Activated naive CD8-positive, alpha-beta T cell treated with anti-CD3 and anti-CD28 coated beads for 36 hours (primary cell): ENCODE data around the gene PAEP. TPM values are rescaled to one million over a fixed set of nuclear protein-coding genes. Genes with fewer than 3 reads are reported as not detected.
"Not testable (repeated sequence)": the region's sequence is repeated elsewhere in the genome, so short reads cannot be mapped to it uniquely, and the experiment has no call there.

Source experiments
- DNase-seq: peaks from one replicate; pipeline ENCODE4 v3.0.0; 2021
- H3K27ac Mint-ChIP-seq: one replicate; pipeline ENCODE4 v1.8.0; 2022; ENCODE audit warnings: mild to moderate bottlenecking, moderate library complexity, mixed read lengths
- H3K27me3 Mint-ChIP-seq: one replicate; pipeline ENCODE4 v1.8.0; 2022; ENCODE audit warnings: mild to moderate bottlenecking, mixed read lengths
- H3K36me3 Mint-ChIP-seq: one replicate; pipeline ENCODE4 v1.8.0; 2021; ENCODE audit warnings: mild to moderate bottlenecking, mixed read lengths
- H3K4me1 Mint-ChIP-seq: one replicate; pipeline ENCODE4 v1.8.0; 2021; ENCODE audit warnings: mixed read lengths
- H3K4me3 Mint-ChIP-seq: one replicate; pipeline ENCODE4 v1.8.0; 2022; ENCODE audit warnings: mild to moderate bottlenecking, moderate library complexity, mixed read lengths
- H3K9me3 Mint-ChIP-seq: one replicate; pipeline ENCODE4 v1.8.0; 2022; ENCODE audit warnings: mixed read lengths
- total RNA-seq, 2 experiments: library from RNA; stranded (reverse); gene quantifications; one replicate each; pipeline ENCODE4 v1.2.3, GENCODE V29; 2021

The PAEP gene
- total RNA-seq, 2 experiments from 2014 or later = not detected

DNA sequence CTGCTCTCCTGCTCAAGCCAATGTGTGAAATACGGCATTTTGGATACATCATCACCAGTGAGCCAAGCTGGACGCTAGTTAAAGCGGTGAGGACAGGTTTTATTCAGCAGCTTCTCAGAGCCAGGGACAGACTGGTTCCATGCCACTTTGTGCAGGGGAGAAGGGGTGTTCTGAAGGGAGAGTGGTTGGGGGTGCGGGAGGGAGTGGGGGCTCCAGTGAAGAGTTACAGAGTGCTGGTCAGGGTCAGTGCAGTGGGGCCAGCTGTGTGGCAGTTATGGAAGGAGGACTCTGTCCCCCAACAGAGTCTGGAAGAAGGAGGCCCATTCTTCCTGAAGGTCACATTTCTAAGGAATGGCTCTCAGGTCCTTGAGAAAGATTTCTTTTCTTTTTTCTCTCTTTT is 26.7 kb upstream of the PAEP start:
- not testable (repeated sequence) for H3K4me3 Mint-ChIP-seq, H3K9me3 Mint-ChIP-seq, H3K27ac Mint-ChIP-seq, DNase-seq, H3K4me1 Mint-ChIP-seq, H3K36me3 Mint-ChIP-seq
- peaks cover 28% of the 10 kb centered on the region for H3K27me3 Mint-ChIP-seq

GRCh38 chr9:135535631-135536030 is 25.9 kb upstream of the PAEP start:
- peaks cover 32% of the 10 kb centered on the region for H3K27me3 Mint-ChIP-seq
- H3K9me3 Mint-ChIP-seq, H3K27ac Mint-ChIP-seq, H3K4me1 Mint-ChIP-seq, H3K36me3 Mint-ChIP-seq, H3K4me3 Mint-ChIP-seq, DNase-seq: not testable (repeated sequence)

- H3K36me3 Mint-ChIP-seq = no peaks in the 10 kb centered on the region
- no peak overlapping the region for H3K27ac Mint-ChIP-seq
- DNase-seq = no peak
- no peaks in the 10 kb centered on the region for H3K9me3 Mint-ChIP-seq
- peaks cover 34% of the 10 kb centered on the region for H3K27me3 Mint-ChIP-seq
- no peaks in the 10 kb centered on the region for H3K4me1 Mint-ChIP-seq
- no peak overlapping the region for H3K4me3 Mint-ChIP-seq
These were observed 25.3 kb upstream of the PAEP start for GRCh38 chr9:135536216-135536615.

DNA sequence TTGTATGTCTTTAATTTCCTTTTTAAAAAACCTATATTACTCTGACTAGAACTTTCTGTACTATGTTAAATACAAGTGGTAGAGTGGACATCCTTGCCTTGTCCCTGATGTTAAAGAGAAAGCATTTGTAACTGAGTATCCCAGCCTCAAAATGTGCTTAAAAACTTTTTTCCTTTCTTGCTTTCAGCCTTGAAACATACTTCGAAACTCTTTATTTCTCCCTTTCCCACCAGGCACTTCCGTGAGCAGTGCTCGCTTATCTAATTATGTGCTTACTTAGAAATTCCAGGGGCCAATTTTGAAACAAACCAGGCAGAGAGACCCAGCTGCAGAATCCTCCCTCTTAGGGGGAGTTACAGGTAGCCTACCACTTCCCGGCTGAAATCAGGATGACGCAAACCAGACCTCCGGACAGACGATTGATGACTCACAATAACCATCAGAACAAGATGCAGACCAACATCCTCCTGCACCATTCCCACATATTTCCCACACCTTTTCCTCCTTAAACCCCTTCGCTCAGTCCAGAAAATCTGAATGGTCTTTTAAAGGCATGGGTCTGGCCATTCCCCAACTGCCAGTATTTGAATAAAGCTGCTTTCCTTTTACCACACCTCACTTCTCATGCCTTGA is 18.2 kb upstream of the PAEP start:
- peaks cover 27% of the 10 kb centered on the region for H3K27me3 Mint-ChIP-seq
- not testable (repeated sequence) for H3K36me3 Mint-ChIP-seq, H3K27ac Mint-ChIP-seq, H3K4me1 Mint-ChIP-seq, H3K9me3 Mint-ChIP-seq, DNase-seq, H3K4me3 Mint-ChIP-seq

DNA sequence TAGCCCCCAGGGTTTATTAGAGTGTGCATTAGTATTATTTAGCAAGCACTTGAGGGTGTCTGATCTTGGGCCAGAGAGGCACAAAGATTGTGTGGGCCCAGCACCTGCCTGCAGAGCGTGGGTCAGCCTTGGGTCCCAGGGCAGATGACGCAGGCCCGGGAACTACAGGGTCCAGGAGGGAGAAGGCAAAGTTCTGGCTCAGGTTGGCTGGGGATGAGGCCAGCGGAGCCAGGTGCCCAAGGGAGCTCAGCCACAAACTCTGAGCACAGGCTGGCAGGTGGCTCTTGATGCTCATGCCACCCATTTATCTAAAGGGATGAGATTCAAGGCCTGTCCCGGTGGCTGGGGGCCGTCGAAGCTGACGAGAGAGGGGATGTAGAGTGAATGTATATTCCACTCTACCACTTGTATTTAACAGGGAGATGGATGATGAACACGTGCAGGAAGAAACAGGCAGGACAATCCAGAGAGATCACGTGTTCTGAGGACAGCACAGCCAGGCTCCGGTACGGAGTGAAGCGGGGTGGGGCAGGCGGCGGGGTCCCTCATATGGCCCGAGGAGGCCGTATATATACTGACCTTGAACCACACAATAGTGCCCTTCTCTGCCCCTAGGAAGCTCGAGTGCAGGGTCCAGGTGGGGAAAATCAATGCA is 16.4 kb upstream of the PAEP start:
- Mint-ChIP-seq H3K36me3 (no peaks in the 10 kb centered on the region), H3K9me3 (no peaks in the 10 kb centered on the region), H3K27me3 (peaks cover 14% of the 10 kb centered on the region), H3K4me3 (no peak overlapping the region), H3K4me1 (no peaks in the 10 kb centered on the region), H3K27ac (no peak overlapping the region)
- DNase-seq = no peak

DNA sequence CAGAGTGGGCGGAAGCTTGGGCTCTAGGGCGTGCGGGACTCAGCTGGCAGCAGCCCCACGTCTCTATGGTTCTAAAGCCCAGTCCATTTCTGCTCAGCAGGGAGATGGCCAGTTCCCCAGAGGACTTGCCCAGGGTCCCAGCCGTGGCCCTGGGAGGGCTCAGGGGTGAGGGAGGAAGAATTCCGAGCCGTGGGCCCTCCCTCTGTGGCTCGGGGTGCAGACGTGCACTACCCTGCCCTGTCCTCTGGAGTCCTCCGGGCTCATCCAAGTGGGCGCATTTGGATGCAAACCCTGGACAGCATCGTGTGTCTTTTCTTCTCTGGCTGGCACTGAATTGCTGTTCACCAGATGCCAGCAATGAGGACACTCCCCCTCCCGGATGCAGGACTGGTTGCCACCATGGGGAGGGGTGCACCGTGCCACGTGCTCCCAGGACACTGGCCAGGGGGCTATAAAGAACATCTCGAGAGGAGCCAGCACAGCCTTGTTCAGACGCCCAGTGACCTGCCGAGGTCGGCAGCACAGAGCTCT is 15.8 kb upstream of the PAEP start, which contains the start of gene OBP2A:
Gene OBP2A (plus strand): TSS at position 481 of the 531 bp plus-strand sequence. CDS start 55 bp downstream, outside the sequence.
- not testable (repeated sequence) for DNase-seq, H3K9me3 Mint-ChIP-seq, H3K4me1 Mint-ChIP-seq, H3K36me3 Mint-ChIP-seq, H3K4me3 Mint-ChIP-seq, H3K27ac Mint-ChIP-seq
- H3K27me3 Mint-ChIP-seq = peaks cover 12% of the 10 kb centered on the region

GRCh38 chr9:135546792-135547617 is 14.6 kb upstream of the PAEP start:
- not testable (repeated sequence) for H3K9me3 Mint-ChIP-seq, H3K4me1 Mint-ChIP-seq, H3K36me3 Mint-ChIP-seq, DNase-seq, H3K4me3 Mint-ChIP-seq, H3K27me3 Mint-ChIP-seq, H3K27ac Mint-ChIP-seq

- no peak for DNase-seq
- H3K27me3 Mint-ChIP-seq = peaks cover 8% of the 10 kb centered on the region
- H3K4me1 Mint-ChIP-seq = no peaks in the 10 kb centered on the region
- no peaks in the 10 kb centered on the region for H3K36me3 Mint-ChIP-seq
- H3K27ac Mint-ChIP-seq = no peak overlapping the region
- H3K9me3 Mint-ChIP-seq = no peaks in the 10 kb centered on the region
- no peak overlapping the region for H3K4me3 Mint-ChIP-seq
These were observed 13.5 kb upstream of the PAEP start for GRCh38 chr9:135547756-135548736.

- H3K36me3 Mint-ChIP-seq, H3K4me1 Mint-ChIP-seq, H3K9me3 Mint-ChIP-seq, H3K4me3 Mint-ChIP-seq, DNase-seq, H3K27me3 Mint-ChIP-seq, H3K27ac Mint-ChIP-seq: not testable (repeated sequence)
These were observed 11.8 kb upstream of the PAEP start for GRCh38 chr9:135549478-135550343.

- H3K4me3 Mint-ChIP-seq = no peak overlapping the region
- H3K4me1 Mint-ChIP-seq = no peaks in the 10 kb centered on the region
- no peaks in the 10 kb centered on the region for H3K9me3 Mint-ChIP-seq
- DNase-seq = no peak
- no peaks in the 10 kb centered on the region for H3K36me3 Mint-ChIP-seq
- no peak overlapping the region for H3K27ac Mint-ChIP-seq
- no peaks in the 10 kb centered on the region for H3K27me3 Mint-ChIP-seq
These were observed 11.1 kb upstream of the PAEP start for GRCh38 chr9:135550344-135550918.

DNA sequence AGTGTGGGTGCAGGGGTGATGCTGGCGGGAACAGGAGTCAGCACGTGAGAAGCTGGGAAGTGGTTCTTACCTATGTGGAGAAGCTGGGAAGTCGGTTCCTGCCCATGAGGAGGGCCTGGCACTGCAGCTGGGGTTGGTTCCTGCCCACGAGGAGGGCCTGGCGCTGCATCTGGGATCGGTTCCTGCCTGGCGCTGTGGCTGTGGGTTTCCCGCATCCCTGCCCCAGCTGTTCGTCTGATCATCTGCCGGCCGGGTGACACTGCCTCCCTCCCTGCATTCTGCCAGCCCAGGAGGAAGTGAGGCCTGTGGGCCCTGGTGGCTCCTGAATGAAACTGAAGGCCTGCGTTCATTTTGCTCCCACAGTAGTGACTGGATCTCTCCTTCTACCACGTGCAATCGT is 10.5 kb upstream of the PAEP start:
- Mint-ChIP-seq H3K27me3 (no peaks in the 10 kb centered on the region), H3K4me3 (no peak overlapping the region), H3K27ac (no peak overlapping the region), H3K36me3 (no peaks in the 10 kb centered on the region), H3K4me1 (no peaks in the 10 kb centered on the region), H3K9me3 (no peaks in the 10 kb centered on the region)
- DNase-seq = no peak

- Mint-ChIP-seq H3K36me3 (no peaks in the 10 kb centered on the region), H3K9me3 (no peaks in the 10 kb centered on the region), H3K27me3 (no peaks in the 10 kb centered on the region)
These were observed 10.1 kb upstream of the PAEP start for GRCh38 chr9:135551456-135551855.

DNA sequence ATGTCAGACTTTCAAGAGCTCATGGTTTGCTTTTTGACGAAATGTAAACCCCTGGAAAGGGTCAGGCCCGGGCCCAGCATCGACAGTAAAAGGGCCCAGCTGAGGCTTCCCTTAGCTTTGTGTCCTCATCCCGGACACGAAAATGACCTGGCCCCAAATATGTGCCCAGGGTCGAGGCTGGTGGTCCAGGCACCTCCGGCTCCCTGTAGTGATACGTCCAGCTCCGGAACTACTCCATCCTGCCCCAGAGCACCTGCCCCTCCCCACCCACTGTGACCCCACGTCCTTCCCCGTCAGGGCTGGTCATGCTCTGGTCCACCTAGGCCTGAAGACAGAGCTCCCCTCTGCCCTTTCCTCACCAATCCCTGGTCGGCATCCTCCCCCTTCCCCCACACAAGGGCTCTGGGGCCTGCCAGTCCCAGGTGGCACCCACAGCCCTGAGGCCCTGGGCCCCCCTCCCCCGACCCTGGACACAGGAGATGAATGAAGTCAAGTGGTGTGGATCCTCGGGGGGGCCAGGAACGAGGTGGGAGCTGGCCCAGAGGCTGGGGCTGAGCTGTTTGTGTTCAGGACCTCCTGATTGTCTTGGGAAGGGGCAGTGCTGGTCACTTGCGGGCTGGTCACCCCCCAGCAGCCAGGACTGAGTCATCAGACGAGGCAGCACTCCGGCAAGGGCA is 9.4 kb upstream of the PAEP start:
- no peak overlapping the region for H3K4me3 Mint-ChIP-seq
- no peaks in the 10 kb centered on the region for H3K27me3 Mint-ChIP-seq
- H3K36me3 Mint-ChIP-seq = no peaks in the 10 kb centered on the region
- no peaks in the 10 kb centered on the region for H3K4me1 Mint-ChIP-seq
- no peaks in the 10 kb centered on the region for H3K9me3 Mint-ChIP-seq
- no peak overlapping the region for H3K27ac Mint-ChIP-seq
- no peak for DNase-seq

More at GRCh38 chr9:135551456-135551855, 10.1 kb upstream of the PAEP start:
- H3K4me1 Mint-ChIP-seq = no peaks in the 10 kb centered on the region
- no peak for DNase-seq
- no peak overlapping the region for H3K4me3 Mint-ChIP-seq
- no peak overlapping the region for H3K27ac Mint-ChIP-seq
